ENCODE data around the gene NFIB. TPM values are rescaled to one million over a fixed set of nuclear protein-coding genes. Genes with fewer than 3 reads are reported as not detected.

Gene NFIB
- total and polyA plus RNA-seq, 2 of the 8 experiments (the other 6 are each of a cell fraction or from before 2014, with no cell fraction given) = 2.6 to 13.1 TPM

DNA sequence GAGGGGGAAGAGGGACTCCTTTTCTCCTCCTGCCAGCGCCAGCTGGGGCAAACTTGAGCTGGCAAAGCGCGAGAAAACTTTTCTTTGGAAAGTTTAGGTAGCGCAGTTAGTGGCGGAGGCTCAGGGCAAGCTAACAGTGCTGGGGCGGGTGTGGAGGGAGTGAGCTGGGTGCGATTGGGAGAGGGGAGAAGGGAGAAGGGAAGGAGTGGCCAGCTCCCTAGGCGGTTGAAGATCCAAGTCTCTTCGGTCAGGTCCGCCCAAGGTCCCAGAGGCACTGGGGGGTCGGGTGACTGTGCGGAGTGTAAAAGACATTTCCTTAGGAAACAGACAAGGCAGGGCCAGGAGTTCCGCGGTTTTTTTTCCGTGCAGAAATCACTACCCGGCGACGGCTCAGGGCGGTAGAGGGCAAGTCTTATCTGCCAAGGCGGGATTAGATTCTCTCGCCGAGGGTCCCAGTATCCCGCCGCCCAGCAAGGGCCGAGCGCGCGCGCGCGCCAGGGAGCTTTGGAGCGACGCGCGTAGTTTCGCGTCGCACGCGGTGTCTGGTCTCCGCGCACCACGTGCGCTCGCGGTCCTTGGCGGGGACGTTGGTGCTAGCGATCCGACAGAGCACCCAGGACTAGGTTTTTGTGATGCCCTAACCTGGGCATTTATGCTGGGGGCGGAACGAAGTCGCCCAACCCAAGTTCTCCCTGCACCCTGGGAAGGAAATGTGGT is 33.6 kb upstream of the NFIB start:
- Histone ChIP-seq H3K14ac (ENCODE audit: insufficient read length) (no peak overlapping the region), H4K91ac (replicated peaks; ENCODE audit: insufficient read length, low read length) (peak overlapping the region; percentile 51), H3K56ac (replicated peaks; ENCODE audit: insufficient read length, low read depth, low read length) (no peak overlapping the region), H3K4me3 (ENCODE audit: extremely low read depth in 1 of 4, insufficient read depth in 2 of 4, low read depth in 3 of 4, low read length in 4 of 4) (peak overlapping the region; percentile 60 to 70 (median 64)), H3K9ac (replicated peaks in 1 of 4; ENCODE audit: extremely low read depth in 1 of 4, low read depth in 3 of 4, low read length in 3 of 4) (peak overlapping the region in 1 of 4 experiments; percentile 55; a peak in 3 of 7 replicates), H3K79me1 (ENCODE audit: low read depth, low read length) (no peaks in the 10 kb centered on the region), H4K5ac (ENCODE audit: insufficient read length, low read depth, low read length) (no peak overlapping the region), H3K79me2 (ENCODE audit: control insufficient read depth in 1 of 2, insufficient read depth in 2 of 2, low read length in 2 of 2) (no peaks in the 10 kb centered on the region), H3K36me3 (ENCODE audit: control insufficient read depth in 2 of 4, insufficient read depth in 4 of 4, low read length in 3 of 4) (no peaks in the 10 kb centered on the region), H2BK15ac (ENCODE audit: low read length) (peak overlapping the region; percentile 95; the same call in 1 of the 2 replicates), H3K23me2 (ENCODE audit: low read depth, low read length) (peaks cover 39% of the 10 kb centered on the region), H2BK120ac (replicated peaks; ENCODE audit: low read depth, low read length) (peak overlapping the region; percentile 64), H2AK5ac (ENCODE audit: low read depth, low read length) (no peak overlapping the region), H2BK12ac (ENCODE audit: low read depth, low read length) (peak overlapping the region; percentile 92), H4K20me1 (replicated peaks in 1 of 2; ENCODE audit: control insufficient read depth in 1 of 2, insufficient read depth in 2 of 2, low read length in 2 of 2) (no peaks in the 10 kb centered on the region), H3K4me1 (replicated peaks in 1 of 4; ENCODE audit: control insufficient read depth in 3 of 4, insufficient read depth in 4 of 4, low read length in 3 of 4) (peaks cover 15 to 34% (median 19%) of the 10 kb centered on the region in 4 experiments), H3K23ac (ENCODE audit: insufficient read length) (no peak overlapping the region), H3K27ac (ENCODE audit: low read depth, low read length) (no peak overlapping the region), H2BK20ac (ENCODE audit: low read length) (0 out of 2 replicates have a peak overlapping the region, but pooled peaks have one; percentile 72), H3K4me2 (ENCODE audit: insufficient read depth in 1 of 2, low read depth in 2 of 2, low read length in 2 of 2) (peak overlapping the region; percentile 93 to 95), H2AFZ (ENCODE audit: low read length) (peak overlapping the region; percentile 48; the same call in 1 of the 2 replicates), H4K8ac (ENCODE audit: extremely low read depth, insufficient read depth, low read length) (peak overlapping the region; percentile 75), H3K27me3 (replicated peaks in 1 of 4; ENCODE audit: control insufficient read depth in 3 of 4, extremely low read depth in 1 of 4, insufficient read depth in 3 of 4, low read length in 3 of 4) (peaks cover 28 to 76% (median 64%) of the 10 kb centered on the region in 4 experiments), H2BK5ac (ENCODE audit: low read depth, low read length) (peak overlapping the region; percentile 67; the same call in 1 of the 2 replicates), H3K18ac (ENCODE audit: extremely low read depth, low read length) (peak overlapping the region; percentile 90), H3K9me3 (ENCODE audit: insufficient read depth in 2 of 2, low read depth in 1 of 2, low read length in 1 of 2) (no peaks in the 10 kb centered on the region), H3K4ac (replicated peaks; ENCODE audit: insufficient read length, low read depth, low read length) (no peak overlapping the region)
- WGBS, 2 experiments (ENCODE audit: extremely low coverage in 1 of 2, insufficient coverage in 1 of 2, insufficient read length in 1 of 2, insufficient replicate concordance in 2 of 2, low coverage in 1 of 2, low lambda C conversion rate in 2 of 2, missing lambda C conversion rate in 1 of 2) = 1% methylated on average over 49 of the region's 53 CpGs; no CpG with 5 or more reads in 1 of the 2 experiments
- ChIA-PET POLR2A (ENCODE audit: partially characterized antibody) (interaction anchor here (0.6 to 3.3 kb wide), 9 partner anchors 15 to 1286 kb away, joined by 3 to 26 read pairs (median 5); partner anchors contain the start of gene NFIB), CTCF (ENCODE audit: partially characterized antibody) (interaction anchor here (0.6 to 1.9 kb wide), 11 partner anchors 9 to 1313 kb away, joined by 3 to 8 read pairs (median 3); no protein-coding TSS in a partner anchor)
- FAIRE-seq (no peak), DNase-seq (ENCODE audit: low read depth in 1 of 2, low spot score in 2 of 2) (peak in 1 of 2 experiments; percentile 81)
- TF ChIP-seq CREB1 (IDR thresholded peaks at IDR 0.05) (0 out of 2 replicates have a peak, but pooled peaks have one; percentile 38), SRF (IDR thresholded peaks at IDR 0.05; ENCODE audit: low read depth, low read length) (no peak), SP4 (IDR thresholded peaks at IDR 0.05; ENCODE audit: low read length) (no peak), JUN (IDR thresholded peaks at IDR 0.05; ENCODE audit: low read depth, low read length) (no peak), MAFK (IDR thresholded peaks at IDR 0.05; ENCODE audit: low read depth, low read length) (no peak), JUND (IDR thresholded peaks at IDR 0.05; ENCODE audit: low read length) (no peak), EGR1 (IDR thresholded peaks at IDR 0.05; ENCODE audit: borderline replicate concordance, low read depth, low read length) (peak; percentile 72; the same call in 1 of the 2 replicates), SP2 (IDR thresholded peaks at IDR 0.05; ENCODE audit: low read length) (no peak)
- TF ChIP-seq, protein P1, sequence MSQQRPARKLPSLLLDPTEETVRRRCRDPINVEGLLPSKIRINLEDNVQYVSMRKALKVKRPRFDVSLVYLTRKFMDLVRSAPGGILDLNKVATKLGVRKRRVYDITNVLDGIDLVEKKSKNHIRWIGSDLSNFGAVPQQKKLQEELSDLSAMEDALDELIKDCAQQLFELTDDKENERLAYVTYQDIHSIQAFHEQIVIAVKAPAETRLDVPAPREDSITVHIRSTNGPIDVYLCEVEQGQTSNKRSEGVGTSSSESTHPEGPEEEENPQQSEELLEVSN (IDR thresholded peaks at IDR 0.05) = peak; percentile 82
- TF ChIP-seq, protein P2, sequence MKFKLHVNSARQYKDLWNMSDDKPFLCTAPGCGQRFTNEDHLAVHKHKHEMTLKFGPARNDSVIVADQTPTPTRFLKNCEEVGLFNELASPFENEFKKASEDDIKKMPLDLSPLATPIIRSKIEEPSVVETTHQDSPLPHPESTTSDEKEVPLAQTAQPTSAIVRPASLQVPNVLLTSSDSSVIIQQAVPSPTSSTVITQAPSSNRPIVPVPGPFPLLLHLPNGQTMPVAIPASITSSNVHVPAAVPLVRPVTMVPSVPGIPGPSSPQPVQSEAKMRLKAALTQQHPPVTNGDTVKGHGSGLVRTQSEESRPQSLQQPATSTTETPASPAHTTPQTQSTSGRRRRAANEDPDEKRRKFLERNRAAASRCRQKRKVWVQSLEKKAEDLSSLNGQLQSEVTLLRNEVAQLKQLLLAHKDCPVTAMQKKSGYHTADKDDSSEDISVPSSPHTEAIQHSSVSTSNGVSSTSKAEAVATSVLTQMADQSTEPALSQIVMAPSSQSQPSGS (IDR thresholded peaks at IDR 0.05; ENCODE audit: low read length) = no peak
